Colonic mucosa (tissue), 4 donors: Measurements from ENCODE around the gene LLGL1. TPM values are rescaled to one million over a fixed set of nuclear protein-coding genes. Genes with fewer than 3 reads are reported as not detected.

Source experiments
- DNase-seq: peaks from one replicate; pipeline ENCODE4 v3.0.0-alpha.2; 2020
- H3K27ac ChIP-seq: fragments of 200-600 bp; one replicate; pipeline ENCODE4 v1.8.0; 2021
- H3K27me3 ChIP-seq: fragments of 200-600 bp; one replicate; pipeline ENCODE4 v1.8.0; 2021
- H3K36me3 ChIP-seq: fragments of 200-600 bp; one replicate; pipeline ENCODE4 v1.8.0; 2021
- H3K4me1 ChIP-seq: fragments of 200-600 bp; one replicate; pipeline ENCODE4 v1.8.0; 2021; ENCODE audit warnings: mild to moderate bottlenecking
- H3K4me3 ChIP-seq: fragments of 200-600 bp; one replicate; pipeline ENCODE4 v1.8.0; 2021
- H3K9ac ChIP-seq, 2 donors: one replicate each; pipeline ENCODE4 v1.7.0; 2013; ENCODE audit warnings: control low read depth in 2 of 2, low read depth in 2 of 2, low read length in 2 of 2
- H3K9me3 ChIP-seq: fragments of 200-600 bp; one replicate; pipeline ENCODE4 v1.8.0; 2021
- CTCF ChIP-seq: fragments of 200-600 bp; IDR thresholded peaks from one replicate; pipeline ENCODE4 v1.8.0; 2022; ENCODE audit warnings: antibody characterized with exemption, mild to moderate bottlenecking
- intact Hi-C: fragments of 100-400 bp; cut with DNase I; formaldehyde crosslinking; loops from one replicate; pipeline ENCODE4 v1.14.1; 2022
- total RNA-seq, 2 donors: library from RNA; stranded (reverse); fragmentation: NEBNext Ultra II Directional in 1 of 2; extraction: Animal tissue kit (Norgen Biotek cat#: 25700) in 1 of 2; gene quantifications; one replicate each; pipeline ENCODE4 v1.2.1, GENCODE V29; 2021
- donor health status: healthy.
- donor health status: DM: no; HTN: no; CAD: no.
- donor health status: DM: no; HTN: no; CAD: no.

LLGL1 gene
- total RNA-seq, 2 donors from 2014 or later, result 7.8 to 13.1 TPM

GRCh38 chr17:18291718-18292540 is 66.5 kb downstream of the LLGL1 start:
- intact Hi-C loops, result no loop called here
- Histone ChIP-seq H3K4me3 (no peak overlapping the region), H3K4me1 (no peaks in the 10 kb centered on the region), H3K9me3 (no peaks in the 10 kb centered on the region), H3K9ac (no peak overlapping the region), H3K27ac (no peak overlapping the region), H3K36me3 (peaks cover 5% of the 10 kb centered on the region), H3K27me3 (no peaks in the 10 kb centered on the region)
- no peak for TF ChIP-seq CTCF
- DNase-seq, result no peak

Other genes with a start within 250 kb of the LLGL1 start
- 10 to 100 TPM; 23.5 to 44.5 TPM for gene ATPAF2, start 186.5 kb upstream of the LLGL1 start, total RNA-seq
- 1 to 10 TPM; 5.2 to 8.0 TPM for gene GID4, start 186.2 kb upstream of the LLGL1 start, total RNA-seq
- gene DRG2, start 137.7 kb upstream of the LLGL1 start, total RNA-seq, result 10 to 100 TPM; 25.6 to 36.9 TPM
- 1 to 10 TPM; 1.1 to 1.4 TPM for gene MYO15A, start 116.9 kb upstream of the LLGL1 start, total RNA-seq
- gene ALKBH5, start 41.8 kb upstream of the LLGL1 start, total RNA-seq, result 100 to 1,000 TPM in 1 of 2 donors, 10 to 100 TPM in 1; 94.8 to 130 TPM
- gene FLII, start 33.1 kb downstream of the LLGL1 start, total RNA-seq, result 100 to 1,000 TPM; 263 to 293 TPM
- gene MIEF2, start 35.0 kb downstream of the LLGL1 start, total RNA-seq, result 10 to 100 TPM; 13.2 to 15.3 TPM
- 10 to 100 TPM; 27.2 to 45.4 TPM for gene TOP3A, start 89.4 kb downstream of the LLGL1 start, total RNA-seq
- gene SMCR8, start 89.7 kb downstream of the LLGL1 start, total RNA-seq, result 10 to 100 TPM; 20.5 to 21.4 TPM
- gene SHMT1, start 137.9 kb downstream of the LLGL1 start, total RNA-seq, result 10 to 100 TPM; 41.4 to 58.0 TPM
- under 1 TPM; 0.25 to 0.69 TPM for gene EVPLL, start 152.1 kb downstream of the LLGL1 start, total RNA-seq